Activated CD8-positive, alpha-beta memory T cell treated with anti-CD3 and anti-CD28 coated beads, Interleukin-2, amount 50 U/mL, for 4 hours (primary cell): ENCODE results near the gene GDF10.

Experiments used
- DNase-seq: peaks from one replicate; pipeline ENCODE4 v3.0.0-alpha.2; 2020

The GDF10 gene

GRCh38 chr10:47296156-47296894 lies 3.7 kb upstream of the GDF10 start:
- DNase-seq: no peak

DNA sequence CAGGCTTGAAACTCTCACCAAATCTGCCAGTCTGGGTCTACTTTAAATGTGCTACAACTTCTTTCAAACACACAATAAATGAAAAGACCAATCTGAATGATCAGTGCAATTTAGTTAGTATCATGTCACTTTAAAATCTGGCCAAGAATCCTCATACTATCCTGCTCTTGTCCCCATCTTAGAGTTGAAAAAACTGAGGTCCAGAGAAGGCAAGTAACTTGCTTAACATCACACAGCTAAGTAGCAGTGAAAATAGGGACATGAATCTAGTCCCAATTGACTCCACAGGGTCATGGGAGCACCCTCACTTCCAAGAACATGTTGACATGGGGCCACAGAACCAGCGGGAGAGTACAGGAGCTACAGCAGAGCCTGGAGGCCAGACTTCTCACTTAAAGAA lies 3.1 kb upstream of the GDF10 start:
- no peak for DNase-seq

DNA sequence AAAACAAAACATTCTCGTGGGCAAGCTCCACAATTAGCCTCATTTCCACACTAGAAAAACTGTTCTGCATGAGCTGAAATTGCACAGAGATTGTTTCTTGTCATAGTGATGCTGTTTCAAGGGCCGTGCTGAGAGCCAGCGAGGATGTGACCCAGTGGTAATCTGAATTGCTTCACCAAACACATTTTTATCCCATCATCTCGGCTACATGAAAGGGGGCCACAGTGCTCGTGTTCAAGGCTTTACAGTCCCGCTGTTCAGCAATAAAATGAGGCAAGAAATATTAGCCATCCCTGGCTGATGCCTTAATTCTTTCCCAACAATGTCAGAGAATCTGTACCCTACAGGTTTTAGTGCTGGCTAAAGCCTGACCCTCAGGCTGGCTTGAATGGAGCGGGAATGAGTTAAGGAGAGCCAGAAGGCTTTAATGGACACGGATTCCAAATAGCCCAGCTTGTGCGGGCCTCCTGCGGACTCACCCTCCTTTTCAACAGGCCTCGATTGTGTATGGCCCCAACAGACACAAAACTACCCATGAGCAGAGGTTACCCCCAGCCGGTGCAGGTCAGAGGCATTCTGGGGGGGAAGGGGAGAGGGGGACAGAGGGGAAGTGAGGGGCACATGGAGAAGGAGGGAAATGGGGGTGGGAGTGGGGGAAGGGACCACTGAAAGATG lies 2.0 kb upstream of the GDF10 start:
- DNase-seq: no peak

DNA sequence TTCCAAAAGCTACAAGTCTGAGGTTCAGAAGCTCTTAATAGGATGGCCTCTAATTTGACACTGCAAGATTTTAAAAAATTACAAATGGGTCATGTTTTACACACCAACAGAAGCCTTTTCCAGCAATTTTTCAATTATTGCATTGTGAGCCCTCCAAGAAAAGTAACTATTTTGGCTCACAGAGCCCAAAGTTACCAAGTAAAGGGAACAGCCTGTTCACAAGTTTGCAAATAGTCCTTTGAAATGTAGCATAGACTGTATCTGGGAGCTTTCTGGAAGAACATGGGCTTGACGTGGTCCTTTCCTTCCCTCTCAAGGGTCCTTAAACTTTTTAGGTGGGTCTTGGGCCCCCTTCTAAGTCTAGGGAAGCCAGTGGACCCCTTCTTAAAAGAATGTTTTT lies 1.3 kb upstream of the GDF10 start:
- DNase-seq: no peak

- no peak for DNase-seq
These were observed 483 bp downstream of the GDF10 start for GRCh38 chr10:47300429-47300931.

DNA sequence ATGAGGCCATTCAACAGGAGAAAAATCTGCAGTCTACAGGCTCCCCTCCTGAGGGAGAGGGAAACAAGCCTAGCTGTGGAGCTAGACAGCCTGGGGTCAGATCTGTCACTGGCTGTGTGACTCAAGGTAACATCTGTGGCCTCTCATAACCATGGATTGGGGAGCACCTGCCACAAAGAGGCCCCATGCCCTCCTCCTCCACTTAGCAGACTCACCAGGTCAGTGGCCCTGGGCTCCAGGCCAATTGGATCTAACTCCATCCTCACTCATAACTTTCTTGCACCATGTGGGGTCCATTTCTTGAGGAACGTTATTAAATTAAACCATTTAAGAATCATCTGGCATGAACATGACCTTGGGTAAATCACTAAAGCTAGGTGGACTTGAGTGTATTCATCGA lies 1.8 kb downstream of the GDF10 start:
- DNase-seq: no peak

DNA sequence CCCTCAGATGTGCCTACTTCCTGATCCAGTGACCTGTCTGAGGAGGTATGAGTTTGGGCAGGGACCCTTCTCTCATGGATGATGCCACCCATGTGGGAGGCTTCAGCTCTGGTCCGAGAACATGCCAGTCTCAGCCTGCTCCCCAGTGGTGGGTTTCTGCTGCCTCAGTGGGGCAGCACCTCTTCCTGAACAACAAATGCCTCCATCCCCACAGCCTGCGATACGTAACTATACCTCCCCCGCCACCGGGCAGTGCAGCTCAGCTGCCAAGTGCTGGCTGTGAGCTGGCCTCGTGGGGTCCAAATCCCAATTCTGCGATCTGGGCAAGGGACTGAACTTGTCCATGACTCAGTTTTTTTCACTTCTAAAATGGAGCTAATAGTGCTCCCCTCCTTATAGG lies 3.1 kb downstream of the GDF10 start:
- DNase-seq: no peak

DNA sequence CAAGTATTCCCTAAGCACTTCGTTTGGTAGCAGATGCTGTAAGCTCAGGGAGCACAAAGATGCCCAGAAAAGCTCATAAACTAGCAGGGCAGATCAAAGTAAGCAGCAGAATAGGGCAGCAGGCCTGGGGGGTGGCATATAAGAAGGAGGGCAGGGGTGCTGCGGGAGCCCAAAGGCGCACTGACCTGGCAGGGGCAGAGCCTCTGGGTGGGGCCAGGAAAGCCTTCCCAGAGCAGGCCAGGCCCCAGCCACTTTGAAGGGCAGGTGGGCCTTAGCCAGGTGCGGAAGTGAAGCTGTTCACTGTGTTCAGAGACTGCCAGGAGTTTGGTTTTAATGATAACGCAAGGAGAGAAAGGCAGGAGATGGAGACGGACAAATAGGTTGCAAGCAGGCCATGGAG lies 3.9 kb downstream of the GDF10 start:
- no peak for DNase-seq

GRCh38 chr10:47305566-47305965 lies 5.6 kb downstream of the GDF10 start:
- no peak for DNase-seq

GRCh38 chr10:47306387-47307210 lies 6.6 kb downstream of the GDF10 start:
- no peak for DNase-seq

DNA sequence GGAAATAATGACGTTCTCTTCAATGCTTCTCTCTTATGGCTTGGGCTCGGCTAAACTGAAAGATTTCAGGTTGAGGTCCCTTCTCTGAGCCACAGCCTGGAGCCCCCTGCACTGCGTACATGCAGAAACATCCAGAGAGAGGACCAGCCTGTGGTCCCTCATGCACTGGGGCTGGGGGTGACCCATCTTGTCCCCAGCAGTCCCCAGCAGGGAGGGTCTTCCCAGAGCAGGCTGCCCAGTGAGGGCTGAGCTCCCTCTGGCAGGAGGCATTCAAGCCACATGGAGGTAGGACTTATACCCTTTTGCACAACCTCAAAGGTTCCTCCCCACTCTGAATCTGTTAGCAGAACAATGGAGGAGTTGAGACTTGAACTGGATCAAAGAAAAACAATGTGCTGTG lies 7.4 kb downstream of the GDF10 start:
- DNase-seq: no peak

GRCh38 chr10:47308775-47309174 lies 8.8 kb downstream of the GDF10 start:
- DNase-seq: no peak

DNA sequence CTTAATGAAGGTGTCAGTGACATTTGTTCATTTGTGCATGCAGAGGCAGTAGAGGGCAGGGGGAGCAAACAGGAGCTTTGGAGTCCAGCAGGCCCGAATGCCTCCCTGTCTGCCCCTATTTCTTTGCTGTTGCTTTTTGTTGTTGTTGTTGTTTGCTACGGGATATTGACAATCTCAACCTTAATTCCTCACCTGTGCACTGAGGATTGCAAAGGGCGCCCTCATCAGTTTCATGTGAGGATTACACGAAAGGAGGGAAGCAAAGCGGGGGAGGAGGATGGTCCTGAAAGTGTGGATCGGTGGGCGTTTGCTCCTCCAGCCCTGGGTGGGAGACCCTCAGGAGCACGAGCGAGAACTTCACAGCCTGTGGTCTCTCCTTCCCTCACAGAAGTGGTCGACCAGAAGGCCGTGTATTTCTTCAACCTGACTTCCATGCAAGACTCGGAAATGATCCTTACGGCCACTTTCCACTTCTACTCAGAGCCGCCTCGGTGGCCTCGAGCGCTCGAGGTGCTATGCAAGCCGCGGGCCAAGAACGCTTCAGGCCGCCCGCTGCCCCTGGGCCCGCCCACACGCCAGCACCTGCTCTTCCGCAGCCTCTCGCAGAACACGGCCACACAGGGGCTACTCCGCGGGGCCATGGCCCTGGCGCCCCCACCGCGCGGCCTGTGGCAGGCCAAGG lies 9.6 kb downstream of the GDF10 start:
- DNase-seq: no peak

DNA sequence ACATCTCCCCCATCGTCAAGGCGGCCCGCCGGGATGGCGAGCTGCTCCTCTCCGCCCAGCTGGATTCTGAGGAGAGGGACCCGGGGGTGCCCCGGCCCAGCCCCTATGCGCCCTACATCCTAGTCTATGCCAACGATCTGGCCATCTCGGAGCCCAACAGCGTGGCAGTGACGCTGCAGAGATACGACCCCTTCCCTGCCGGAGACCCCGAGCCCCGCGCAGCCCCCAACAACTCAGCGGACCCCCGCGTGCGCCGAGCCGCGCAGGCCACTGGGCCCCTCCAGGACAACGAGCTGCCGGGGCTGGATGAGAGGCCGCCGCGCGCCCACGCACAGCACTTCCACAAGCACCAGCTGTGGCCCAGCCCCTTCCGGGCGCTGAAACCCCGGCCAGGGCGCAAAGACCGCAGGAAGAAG lies 10.1 kb downstream of the GDF10 start:
- DNase-seq: no peak

GRCh38 chr10:47311193-47311931 lies 11.4 kb downstream of the GDF10 start:
- no peak for DNase-seq

DNA sequence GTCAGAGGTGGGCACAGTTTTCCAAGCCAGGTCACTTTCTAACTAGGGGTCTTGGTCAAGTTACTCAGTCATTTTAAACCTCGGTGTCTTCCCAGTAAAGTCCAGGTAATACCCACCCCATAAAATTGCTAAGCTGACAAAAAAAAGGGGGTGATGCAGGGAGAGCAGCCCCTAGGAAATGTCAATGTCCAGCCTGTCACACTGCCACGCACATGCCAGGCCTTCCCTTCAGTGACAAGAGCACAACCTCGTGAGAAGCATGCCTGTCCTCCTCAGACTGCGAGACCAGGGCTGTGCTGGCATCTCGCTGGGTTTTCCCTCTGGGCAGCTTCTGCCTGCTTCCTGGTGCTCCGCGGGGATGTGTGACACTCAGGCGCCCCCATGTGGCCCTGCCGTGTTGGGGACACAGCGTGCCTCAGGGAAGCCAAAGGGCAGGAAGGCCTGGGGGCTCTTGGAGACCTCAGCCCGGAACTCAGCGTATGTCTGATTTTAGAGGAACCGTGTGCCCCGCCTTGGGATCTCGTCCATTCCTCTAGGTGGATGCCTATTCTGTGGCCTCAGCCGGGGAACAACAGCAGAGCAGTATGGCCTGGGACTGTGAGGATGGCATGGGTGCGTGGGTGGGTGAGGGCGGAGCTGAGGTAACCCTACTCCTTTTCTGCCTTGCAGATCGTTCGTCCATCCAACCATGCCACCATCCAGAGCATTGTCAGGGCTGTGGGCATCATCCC lies 12.1 kb downstream of the GDF10 start:
- peak; percentile 85 for DNase-seq

GRCh38 chr10:47312663-47312995 lies 12.6 kb downstream of the GDF10 start:
- DNase-seq: no peak

DNA sequence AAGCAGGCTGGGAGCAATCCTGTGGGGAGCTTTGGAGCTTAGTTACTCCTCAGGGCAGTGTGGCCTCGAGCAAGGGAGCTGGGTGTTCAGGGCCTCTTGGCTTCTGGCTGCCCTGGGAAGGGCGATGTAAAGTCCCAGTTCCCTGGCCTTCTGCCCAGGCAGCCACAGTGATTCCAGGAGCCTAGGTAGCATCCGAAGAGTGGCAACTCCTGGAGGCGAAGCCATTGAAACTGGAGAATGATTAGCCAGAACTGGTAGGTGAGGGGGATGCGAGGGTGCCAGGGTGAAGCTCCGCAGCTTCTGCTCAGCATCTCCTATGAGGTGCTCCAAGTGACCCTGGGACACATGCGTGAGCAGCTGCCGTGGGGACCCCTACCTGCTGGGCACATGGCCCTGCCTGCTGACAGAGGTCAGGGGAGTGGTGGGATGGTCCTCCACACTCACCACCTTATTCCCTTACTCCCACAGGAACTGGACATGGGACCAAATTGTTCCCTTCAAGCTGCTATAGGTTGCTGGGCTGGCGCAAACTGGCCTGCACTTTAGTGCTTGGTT lies 14.5 kb downstream of the GDF10 start:
- DNase-seq: no peak

DNA sequence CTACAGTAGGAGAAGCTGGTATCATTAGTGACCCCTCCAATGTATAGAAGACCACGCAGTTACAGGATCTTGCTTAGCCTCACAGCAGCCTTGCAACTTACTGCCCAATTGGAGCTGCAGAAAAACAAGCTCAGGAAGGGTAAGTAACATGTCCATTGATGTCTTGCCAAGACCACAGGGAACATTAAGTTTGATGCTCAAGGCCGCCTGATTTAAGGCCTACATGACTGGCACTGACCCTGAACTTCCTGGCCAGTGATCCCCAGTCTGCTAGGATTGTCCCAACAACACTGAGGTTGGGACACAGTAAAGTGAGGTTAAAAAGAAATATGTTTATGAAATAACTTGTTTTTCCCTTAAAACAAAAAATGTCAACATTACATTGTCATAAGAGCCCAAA lies 15.4 kb downstream of the GDF10 start:
- no peak for DNase-seq

GRCh38 chr10:47316131-47316530 lies 16.1 kb downstream of the GDF10 start:
- no peak for DNase-seq

DNA sequence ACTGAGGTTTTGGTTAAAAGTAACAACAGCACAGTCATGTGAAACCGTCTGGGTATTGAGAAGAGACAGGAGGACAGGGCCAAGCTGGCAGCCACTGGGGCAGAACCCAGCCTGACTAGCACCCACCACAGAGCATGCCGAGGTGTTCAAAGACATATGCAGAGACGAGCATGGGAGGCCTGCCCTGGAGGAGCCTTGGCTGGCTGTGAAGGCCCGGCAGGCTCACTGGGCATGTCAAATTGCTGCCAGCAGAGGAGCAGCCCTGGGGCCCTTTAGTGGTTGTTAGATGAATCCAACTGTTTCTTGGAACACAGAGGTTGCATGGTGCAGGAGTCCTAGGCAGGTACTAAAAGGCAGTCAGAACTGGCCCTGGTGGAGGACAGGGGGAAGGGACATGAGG lies 17.3 kb downstream of the GDF10 start:
- no peak for DNase-seq
